K562 (cell line): ENCODE results near the gene SNRPA. TPM values are rescaled to one million over a fixed set of nuclear protein-coding genes. Genes with fewer than 3 reads are reported as not detected.

ENCODE experiments used
- CREB1 ChIP-seq, 2 experiments: sonication (generic) in 1 of 2; formaldehyde crosslinking in 1 of 2; IDR thresholded peaks; 2 replicates each; pipeline versions ENCODE4 v1.6.1 to v1.8.0; 2012 to 2022; ENCODE audit warnings: inconsistent platforms in 1 of 2, mild to moderate bottlenecking in 1 of 2, missing genetic modification reagents in 1 of 2, moderate library complexity in 1 of 2
- FOS ChIP-seq: IDR thresholded peaks from 3 replicates; pipeline ENCODE4 v1.6.1; 2011; ENCODE audit not compliant: insufficient read length; ENCODE audit errors: extremely low read depth
- HDAC1 ChIP-seq, 2 experiments: fragments of 450-650 bp; IDR thresholded peaks; 2 replicates each; pipeline ENCODE4 v1.6.1; 2016 to 2017; ENCODE audit warnings: inconsistent platforms in 1 of 2, mild to moderate bottlenecking in 1 of 2, moderate library complexity in 1 of 2
- JUND ChIP-seq, 2 experiments: IDR thresholded peaks; 2 replicates in 1 of 2; 3 replicates in 1 of 2; pipeline ENCODE4 v1.6.1; 2011; ENCODE audit warnings: borderline replicate concordance in 2 of 2, low read depth in 2 of 2, low read length in 2 of 2, improper control_type of control experiment in 1 of 2, missing biosample characterization in 1 of 2, missing genetic modification characterization in 1 of 2, missing genetic modification reagents in 1 of 2
- LEF1 ChIP-seq: fragments of 450-650 bp; IDR thresholded peaks from 2 replicates; pipeline ENCODE4 v1.6.1; 2016; ENCODE audit warnings: mild to moderate bottlenecking
- MTA3 ChIP-seq: fragments of 450-650 bp; formaldehyde crosslinking; IDR thresholded peaks from 2 replicates; pipeline ENCODE4 v1.6.1; 2017; ENCODE audit warnings: mild to moderate bottlenecking, borderline replicate concordance
- NCOA1 ChIP-seq: fragments of 450-650 bp; IDR thresholded peaks from 2 replicates; pipeline ENCODE4 v1.6.1; 2016; ENCODE audit warnings: low read depth
- NCOA6 ChIP-seq: fragments of 450-650 bp; IDR thresholded peaks from 2 replicates; pipeline ENCODE4 v1.6.1; 2017; ENCODE audit warnings: mild to moderate bottlenecking
- NFYB ChIP-seq: IDR thresholded peaks from 2 replicates; pipeline ENCODE4 v1.6.1; 2011; ENCODE audit warnings: mild to moderate bottlenecking, moderate library complexity; ENCODE audit not compliant: insufficient read length; ENCODE audit errors: extremely low read depth
- NRF1 ChIP-seq, 2 experiments: fragments of 450-650 bp; IDR thresholded peaks in 1 of 2; conservative IDR thresholded peaks in 1 of 2; 2 replicates each; pipeline ENCODE4 v1.6.1; 2014; ENCODE audit warnings: mild to moderate bottlenecking in 2 of 2
- PRDM10 ChIP-seq: fragments of 450-650 bp; IDR thresholded peaks from 2 replicates; pipeline ENCODE4 v1.6.1; 2018; ENCODE audit not compliant: partially characterized antibody
- RCOR1 ChIP-seq, 2 experiments: IDR thresholded peaks; 2 replicates each; pipeline ENCODE4 v1.6.1; 2012; ENCODE audit warnings: low read depth in 2 of 2, low read length in 2 of 2, borderline replicate concordance in 1 of 2, improper control_type of control experiment in 1 of 2
- RFX5 ChIP-seq: IDR thresholded peaks from 2 replicates; pipeline ENCODE4 v1.6.1; 2011; ENCODE audit warnings: low read depth, mild to moderate bottlenecking, improper control_type of control experiment, low read length
- ZFP91 ChIP-seq: sonication (generic); formaldehyde crosslinking; IDR thresholded peaks from 2 replicates; pipeline ENCODE4 v1.8.0; 2022; ENCODE audit warnings: mild to moderate bottlenecking, missing genetic modification reagents
- ZNF174 ChIP-seq: fragments of 250-450 bp; sonication (Bioruptor Pico); IDR thresholded peaks from 2 replicates; pipeline ENCODE4 v1.4.0; 2020; ENCODE audit warnings: mild to moderate bottlenecking
- ZNF24 ChIP-seq: fragments of 450-650 bp; IDR thresholded peaks from 2 replicates; pipeline ENCODE4 v1.6.1; 2016
- polyA plus RNA-seq, 8 experiments: library from polyadenylated mRNA; depleted of rRNA in 4 of 8; stranded (reverse) in 5 of 8; unstranded in 3 of 8; fragments of >200 nt; fragmentation: Nextera tagmentation in 2 of 8; fragmentation: Illumina TruSeq in 1 of 8; extraction: Ambion mirVana in 2 of 8; extraction: Trizol in 1 of 8; gene quantifications; 2 replicates each; pipeline versions ENCODE4 v1.2.1 to v1.2.3, GENCODE V29; 2011 to 2014; ENCODE audit warnings: inconsistent platforms in 1 of 8, missing spikeins in 1 of 8
- total RNA-seq, 7 experiments: library from RNA; depleted of rRNA in 6 of 7; stranded (reverse); fragments of >200 nt in 6 of 7; fragmentation: Illumina TruSeq in 2 of 7; extraction: Trizol in 2 of 7; gene quantifications; 2 replicates each; pipeline versions ENCODE4 v1.2.1 to v1.2.3, GENCODE V29; 2011 to 2021; ENCODE audit warnings: low replicate concordance in 1 of 7
- TF ChIP-seq, protein P1 (sequence below): fragments of 250-450 bp; sonication (Bioruptor Pico); IDR thresholded peaks from 2 replicates; pipeline ENCODE4 v1.5.1; 2021; ENCODE audit warnings: mild to moderate bottlenecking

The SNRPA gene
- total and polyA plus RNA-seq, 9 of the 15 experiments (the other 6 are each of a cell fraction or from before 2014, with no cell fraction given) = 16.3 to 311 (median 193) TPM

GRCh38 chr19:40776932-40777644, 26.1 kb downstream of the SNRPA start (continued):
- TF ChIP-seq HDAC1 (IDR thresholded peaks at IDR 0.05) (peak; percentile 25 to 42; a peak in 2 of 4 replicates), JUND (IDR thresholded peaks at IDR 0.05; ENCODE audit: borderline replicate concordance, low read depth, low read length) (no peak), JUND (tag; IDR thresholded peaks at IDR 0.05; ENCODE audit: borderline replicate concordance, low read depth, low read length) (0 out of 3 replicates have a peak, but pooled peaks have one; percentile 18), ZNF24 (peak; percentile 67), RCOR1 (IDR thresholded peaks at IDR 0.05; ENCODE audit: borderline replicate concordance in 1 of 2, low read depth in 2 of 2, low read length in 2 of 2) (peak; percentile 62 to 86; a peak in 2 of 4 replicates), NFYB (peak; percentile 74), ZNF174 (CRISPR knock-in tag) (no peak), NRF1 (conservative IDR thresholded peaks at IDR 0.05 in 1 of 2, IDR thresholded peaks at IDR 0.05 in 1 of 2) (no peak), NCOA1 (0 out of 2 replicates have a peak, but pooled peaks have one; percentile 54), ZFP91 (CRISPR knock-in tag) (no peak), LEF1 (0 out of 2 replicates have a peak, but pooled peaks have one; percentile 24), CREB1 (IDR thresholded peaks at IDR 0.05) (peak; percentile 89), CREB1 (CRISPR knock-in tag; IDR thresholded peaks at IDR 0.05) (peak; percentile 93), FOS (peak; percentile 71), NCOA6 (no peak), PRDM10 (peak; percentile 11), RFX5 (peak; percentile 97), MTA3 (0 out of 2 replicates have a peak, but pooled peaks have one; percentile 24)
- TF ChIP-seq, protein P1, sequence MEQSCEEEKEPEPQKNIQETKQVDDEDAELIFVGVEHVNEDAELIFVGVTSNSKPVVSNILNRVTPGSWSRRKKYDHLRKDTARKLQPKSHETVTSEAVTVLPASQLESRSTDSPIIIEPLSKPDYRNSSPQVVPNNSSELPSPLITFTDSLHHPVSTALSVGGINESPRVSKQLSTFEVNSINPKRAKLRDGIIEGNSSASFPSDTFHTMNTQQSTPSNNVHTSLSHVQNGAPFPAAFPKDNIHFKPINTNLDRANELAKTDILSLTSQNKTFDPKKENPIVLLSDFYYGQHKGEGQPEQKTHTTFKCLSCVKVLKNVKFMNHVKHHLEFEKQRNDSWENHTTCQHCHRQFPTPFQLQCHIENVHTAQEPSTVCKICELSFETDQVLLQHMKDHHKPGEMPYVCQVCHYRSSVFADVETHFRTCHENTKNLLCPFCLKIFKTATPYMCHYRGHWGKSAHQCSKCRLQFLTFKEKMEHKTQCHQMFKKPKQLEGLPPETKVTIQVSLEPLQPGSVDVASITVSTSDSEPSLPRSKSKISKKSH (CRISPR knock-in tag) = no peak
